HEK293T (cell line): ENCODE measurements around the gene CREG1.

Source experiments
- CTCF ChIA-PET: fragments of 350-600 bp; formaldehyde crosslinking; extraction: SDS; loops from one replicate; lab custom pipeline; 2021; ENCODE audit warnings: antibody characterized with exemption, inconsistent platforms; lab: Yijun Ruan, JAX
- POLR2A ChIA-PET: fragments of 350-600 bp; formaldehyde crosslinking; extraction: SDS; loops from one replicate; lab custom pipeline; 2020; ENCODE audit warnings: antibody characterized with exemption, inconsistent platforms; lab: Yijun Ruan, JAX
- DNase-seq: peaks from one replicate; pipeline ENCODE4 v3.0.0; 2012; ENCODE audit warnings: mixed read lengths; ENCODE audit errors: extremely low spot score
- ARNT ChIP-seq: fragments of 450-650 bp; IDR thresholded peaks from 2 replicates; pipeline ENCODE4 v1.6.1; 2017; ENCODE audit warnings: mild to moderate bottlenecking
- CTBP1 ChIP-seq: fragments of 450-650 bp; IDR thresholded peaks from 2 replicates; pipeline ENCODE4 v1.6.1; 2016; ENCODE audit warnings: borderline replicate concordance
- ELF4 ChIP-seq: fragments of 450-650 bp; IDR thresholded peaks from 2 replicates; pipeline ENCODE4 v1.6.1; 2017; ENCODE audit warnings: antibody characterized with exemption
- FOXA1 ChIP-seq: fragments of 450-650 bp; IDR thresholded peaks from 2 replicates; pipeline ENCODE4 v1.6.1; 2016; ENCODE audit warnings: mild to moderate bottlenecking
- FOXM1 ChIP-seq: fragments of 450-650 bp; IDR thresholded peaks from 2 replicates; pipeline ENCODE4 v1.6.1; 2017; ENCODE audit warnings: mild to moderate bottlenecking, borderline replicate concordance
- HDGF ChIP-seq: fragments of 450-650 bp; IDR thresholded peaks from 2 replicates; pipeline ENCODE4 v1.6.1; 2017; ENCODE audit warnings: antibody characterized with exemption, borderline replicate concordance
- L3MBTL2 ChIP-seq: fragments of 450-650 bp; conservative IDR thresholded peaks from 2 replicates; pipeline ENCODE4 v1.6.1; 2016; ENCODE audit warnings: mild to moderate bottlenecking
- LEF1 ChIP-seq: fragments of 450-650 bp; IDR thresholded peaks from 2 replicates; pipeline ENCODE4 v1.6.1; 2017; ENCODE audit warnings: mild to moderate bottlenecking, borderline replicate concordance
- NFRKB ChIP-seq: fragments of 450-650 bp; IDR thresholded peaks from 2 replicates; pipeline ENCODE4 v1.6.1; 2016; ENCODE audit warnings: mild to moderate bottlenecking, moderate library complexity
- SP1 ChIP-seq: fragments of 450-650 bp; IDR thresholded peaks from 2 replicates; pipeline ENCODE4 v1.6.1; 2017
- SUZ12 ChIP-seq: fragments of 450-650 bp; IDR thresholded peaks from 2 replicates; pipeline ENCODE4 v1.6.1; 2016; ENCODE audit warnings: mild to moderate bottlenecking
- TARDBP ChIP-seq: fragments of 450-650 bp; IDR thresholded peaks from 2 replicates; pipeline ENCODE4 v1.6.1; 2016
- ZNF384 ChIP-seq: fragments of 450-650 bp; IDR thresholded peaks from 2 replicates; pipeline ENCODE4 v1.6.1; 2016
- TF ChIP-seq, protein P1 (sequence below): fragments of 450-650 bp; IDR thresholded peaks from 2 replicates; pipeline ENCODE4 v1.6.1; 2016

CREG1 gene

DNA sequence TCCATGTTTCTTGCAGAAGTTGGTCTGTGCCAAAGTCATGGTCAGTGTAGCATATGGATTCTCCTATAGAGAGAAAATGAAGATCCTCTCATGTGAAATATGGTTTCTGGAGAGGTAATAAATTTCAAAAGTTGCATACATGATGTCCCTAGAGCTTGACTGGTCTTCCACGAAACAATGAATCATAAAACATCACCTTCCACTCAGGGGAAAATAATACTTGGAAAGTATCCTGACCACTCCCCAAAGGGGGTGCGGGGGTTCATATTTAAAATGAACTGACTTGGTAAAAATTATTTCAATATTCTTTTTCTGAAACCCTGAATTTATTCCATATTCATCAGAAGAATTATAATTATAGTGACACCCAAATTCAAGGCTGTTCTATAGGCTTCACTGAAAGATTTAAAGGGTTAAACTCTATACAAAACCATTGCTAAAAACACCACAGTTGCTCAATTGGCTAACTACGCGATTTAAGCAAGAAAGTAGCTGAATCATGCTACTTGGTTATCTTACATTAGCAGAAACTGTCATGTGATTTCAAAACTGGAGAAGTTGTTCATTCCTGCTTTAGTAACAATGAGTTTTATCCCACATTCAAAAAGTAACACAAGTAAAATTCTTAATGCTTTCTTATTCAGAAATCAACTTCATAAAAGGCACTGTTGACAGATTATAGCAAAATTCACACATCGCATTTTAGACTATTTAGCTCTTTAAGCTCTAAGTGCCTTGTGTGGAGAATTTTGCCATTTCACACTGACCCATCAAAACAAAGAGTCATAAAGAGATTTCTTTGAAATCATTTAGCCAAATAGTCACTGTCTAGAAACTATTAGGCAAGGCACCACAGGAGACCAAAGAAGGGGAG is 5.3 kb downstream of the CREG1 start:
- no peak for DNase-seq
- TF ChIP-seq, protein P1, sequence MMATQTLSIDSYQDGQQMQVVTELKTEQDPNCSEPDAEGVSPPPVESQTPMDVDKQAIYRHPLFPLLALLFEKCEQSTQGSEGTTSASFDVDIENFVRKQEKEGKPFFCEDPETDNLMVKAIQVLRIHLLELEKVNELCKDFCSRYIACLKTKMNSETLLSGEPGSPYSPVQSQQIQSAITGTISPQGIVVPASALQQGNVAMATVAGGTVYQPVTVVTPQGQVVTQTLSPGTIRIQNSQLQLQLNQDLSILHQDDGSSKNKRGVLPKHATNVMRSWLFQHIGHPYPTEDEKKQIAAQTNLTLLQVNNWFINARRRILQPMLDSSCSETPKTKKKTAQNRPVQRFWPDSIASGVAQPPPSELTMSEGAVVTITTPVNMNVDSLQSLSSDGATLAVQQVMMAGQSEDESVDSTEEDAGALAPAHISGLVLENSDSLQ = no peak
- TF ChIP-seq HDGF = no peak
- no peak for TF ChIP-seq FOXA1
- TF ChIP-seq LEF1 = no peak
- no peak for TF ChIP-seq L3MBTL2
- ChIA-PET POLR2A (no interaction called here), CTCF (interaction anchor here (0.7 to 0.9 kb wide), 3 partner anchors 7 to 149 kb away, joined by 3 read pairs; no protein-coding TSS in a partner anchor)

DNA sequence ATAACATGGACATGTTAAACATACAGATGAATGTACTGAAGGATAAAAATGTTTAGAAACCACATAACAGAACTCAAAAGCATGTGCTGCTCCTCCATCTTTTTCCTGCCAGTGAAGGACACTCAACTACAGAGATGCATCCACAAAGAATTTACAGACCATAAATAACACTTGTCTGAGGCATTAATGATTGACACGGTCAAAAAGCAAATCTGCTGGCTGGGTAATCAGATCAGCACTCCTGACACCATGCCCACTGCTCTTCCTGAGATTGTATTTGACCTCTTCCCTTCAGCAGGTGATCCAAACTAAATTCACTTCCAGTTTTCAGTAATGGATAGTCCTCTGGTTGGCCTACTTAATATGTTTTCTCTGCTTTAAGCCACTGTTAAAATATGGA is 6.6 kb downstream of the CREG1 start:
- DNase-seq = no peak
- ChIA-PET POLR2A (no interaction called here), CTCF (interaction anchor here (0.6 kb wide), 1 partner anchor 167 kb away, joined by 3 read pairs; no protein-coding TSS in a partner anchor)
- TF ChIP-seq, protein P1 = peak; percentile 24; the same call in 1 of the 2 replicates
- no peak for TF ChIP-seq SP1

DNA sequence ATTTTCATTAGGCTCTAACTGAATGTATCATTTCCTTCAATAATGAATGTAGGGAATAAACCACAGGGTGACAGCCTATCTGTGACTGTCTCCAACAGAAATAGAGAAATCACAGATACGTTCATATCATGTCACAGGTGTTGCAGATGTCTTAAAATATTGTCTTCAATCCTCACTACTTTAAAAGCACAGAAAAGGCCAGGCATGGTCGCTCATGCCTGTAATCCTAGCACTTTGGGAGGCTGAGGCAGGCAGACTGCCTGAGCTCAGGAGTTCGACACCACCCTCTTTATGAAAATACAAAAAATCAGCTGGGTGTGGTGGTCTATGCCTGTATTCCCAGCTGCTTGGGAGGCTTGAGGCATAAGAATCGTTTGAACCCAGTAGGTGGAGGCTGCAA is 8.2 kb downstream of the CREG1 start:
- ChIA-PET POLR2A (interaction anchor here (0.6 kb wide), 1 partner anchor 8 kb away, joined by 3 read pairs; the partner anchor contains the start of gene CREG1), CTCF (no interaction called here)
- TF ChIP-seq, protein P1 = no peak
- no peak for DNase-seq

DNA sequence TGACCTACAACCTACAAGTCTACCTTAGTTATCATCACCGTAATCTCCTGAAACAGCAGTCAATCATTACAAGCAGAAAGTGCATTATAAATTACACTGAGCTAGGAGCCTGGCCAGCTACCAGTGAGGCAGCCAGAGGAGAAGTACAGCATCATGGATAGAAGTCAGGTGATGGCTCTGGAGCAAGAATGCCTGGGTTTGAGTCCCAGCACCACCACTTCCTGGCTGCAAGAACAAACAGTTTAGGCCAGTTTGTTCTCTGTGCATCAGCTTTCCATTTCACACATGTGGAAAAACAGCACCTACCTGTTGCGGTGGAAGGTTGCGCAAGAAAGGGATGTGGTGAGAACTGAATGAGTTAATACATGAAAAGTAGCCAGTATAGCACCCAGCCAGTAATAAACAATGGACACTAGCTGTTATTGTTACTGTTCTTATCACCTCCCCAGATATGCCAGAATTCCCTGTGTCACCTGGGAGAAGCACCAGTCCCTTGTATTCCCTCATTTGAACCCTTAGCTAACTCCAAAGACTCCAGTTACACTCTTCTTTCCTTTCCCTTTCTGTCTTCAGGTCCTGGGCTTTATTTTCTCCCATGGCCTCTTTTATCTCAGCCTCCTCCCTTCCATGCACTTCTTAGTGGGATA is 9.0 kb downstream of the CREG1 start:
- POLR2A ChIA-PET = interaction anchor here (0.6 kb wide), 1 partner anchor 9 kb away, joined by 3 read pairs; the partner anchor contains the start of gene CREG1
- TF ChIP-seq FOXA1 = no peak
- no peak for TF ChIP-seq SP1
- TF ChIP-seq L3MBTL2 = no peak
- no peak for TF ChIP-seq NFRKB
- no peak for TF ChIP-seq SUZ12
- TF ChIP-seq, protein P1 = no peak
- no peak for TF ChIP-seq LEF1
- TF ChIP-seq ZNF384 = no peak
- TF ChIP-seq ARNT = no peak
- no peak for TF ChIP-seq CTBP1
- CTCF ChIA-PET = no interaction called here
- DNase-seq = no peak

DNA sequence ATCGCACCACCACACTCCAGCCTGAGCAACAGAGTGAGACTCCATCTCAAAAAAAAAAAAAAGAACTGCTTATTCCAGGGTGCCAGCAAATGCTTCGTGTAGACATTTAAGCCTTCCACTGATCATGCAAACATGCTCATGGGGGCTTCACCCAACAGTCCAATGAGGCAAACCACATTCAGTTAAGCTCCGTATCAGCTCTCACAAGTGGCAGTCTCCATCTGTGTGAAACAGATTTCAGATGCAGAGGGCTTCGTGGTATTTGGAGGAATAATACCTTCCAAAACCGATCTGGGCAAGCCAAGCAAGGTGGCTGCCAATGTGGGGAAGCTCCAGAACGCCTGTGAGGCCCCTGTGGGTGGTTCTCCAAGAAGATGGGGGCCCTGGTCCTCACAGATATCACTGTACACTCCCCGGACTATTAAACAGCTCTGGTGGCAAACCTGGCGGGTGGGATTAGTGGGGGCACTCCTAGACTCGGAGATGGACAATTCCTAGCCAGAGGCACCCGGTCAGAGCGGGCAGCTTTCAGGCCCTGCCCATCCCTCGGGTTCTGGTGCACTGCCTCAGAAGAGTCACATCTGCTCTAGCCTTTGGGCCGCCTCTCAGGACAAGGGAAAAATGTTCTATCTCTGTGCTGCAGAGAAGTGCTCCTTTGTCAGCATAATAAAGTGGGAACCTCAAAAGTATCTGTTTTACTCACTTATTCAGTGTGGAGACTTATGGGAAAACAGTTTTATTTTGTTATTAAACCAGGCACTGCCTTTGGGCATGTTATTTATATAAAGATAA is 10.2 kb downstream of the CREG1 start:
- DNase-seq = no peak
- TF ChIP-seq ZNF384 = no peak
- TF ChIP-seq ARNT = no peak
- no peak for TF ChIP-seq FOXM1
- TF ChIP-seq TARDBP = no peak
- no peak for TF ChIP-seq ELF4
- TF ChIP-seq CTBP1 = no peak
- no peak for TF ChIP-seq L3MBTL2
- TF ChIP-seq HDGF = no peak
- ChIA-PET POLR2A (interaction anchor here (0.8 kb wide), 1 partner anchor 10 kb away, joined by 4 read pairs; the partner anchor contains the start of gene CREG1), CTCF (interaction anchor here (0.6 kb wide), 1 partner anchor 155 kb away, joined by 3 read pairs; no protein-coding TSS in a partner anchor)
